Measurements from ENCODE around the gene NDUFV2.

The NDUFV2 gene

GRCh38 chr18:9120796-9121195 lies 18.3 kb downstream of the NDUFV2 start:
- DNase-seq: no peak

DNA sequence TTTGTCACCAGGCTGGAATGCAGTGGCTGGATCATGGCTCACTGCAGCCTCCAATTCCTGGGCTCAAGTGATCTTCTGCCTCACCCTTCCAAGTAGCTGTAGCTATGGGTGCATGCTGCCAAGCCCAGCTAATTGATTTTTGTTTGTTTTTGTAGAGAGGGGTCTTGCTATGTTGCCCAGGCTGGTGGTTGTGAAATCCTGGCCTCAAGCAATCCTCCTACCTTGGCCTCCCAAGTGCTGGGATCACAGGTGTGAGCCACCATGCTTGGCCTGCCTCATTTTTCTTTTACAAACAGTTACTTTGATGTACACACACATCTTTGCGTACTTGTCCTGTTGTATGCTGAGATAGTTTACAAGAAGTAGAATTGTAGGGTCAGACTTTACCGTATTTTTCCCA lies 21.0 kb downstream of the NDUFV2 start:
- DNase-seq: no peak

GRCh38 chr18:9124824-9125223 lies 22.3 kb downstream of the NDUFV2 start:
- DNase-seq: no peak

GRCh38 chr18:9126337-9126736 lies 23.8 kb downstream of the NDUFV2 start:
- no peak for DNase-seq

DNA sequence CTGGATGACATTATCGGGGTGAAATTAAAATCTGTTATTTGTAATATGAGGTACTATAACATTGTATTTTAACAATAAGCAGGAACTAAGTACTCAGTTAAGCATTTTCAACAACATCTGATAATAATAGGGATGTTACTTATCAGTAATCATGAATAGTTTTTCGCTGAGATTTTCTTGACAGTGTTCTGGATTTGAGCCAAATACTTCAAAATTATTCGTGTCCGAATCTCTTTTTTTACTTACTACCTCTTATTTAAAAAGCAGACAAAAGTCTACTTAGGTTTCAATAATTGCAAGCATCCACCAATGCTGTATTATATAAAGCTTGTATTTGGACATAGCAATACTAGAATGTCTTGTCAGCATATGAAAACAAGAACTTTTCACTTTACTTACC lies 27.7 kb downstream of the NDUFV2 start:
- no peak for DNase-seq

- no peak for DNase-seq
Observed at GRCh38 chr18:9130806-9131205, 28.3 kb downstream of the NDUFV2 start.

GRCh38 chr18:9132628-9133027 lies 30.1 kb downstream of the NDUFV2 start:
- DNase-seq: no peak

DNA sequence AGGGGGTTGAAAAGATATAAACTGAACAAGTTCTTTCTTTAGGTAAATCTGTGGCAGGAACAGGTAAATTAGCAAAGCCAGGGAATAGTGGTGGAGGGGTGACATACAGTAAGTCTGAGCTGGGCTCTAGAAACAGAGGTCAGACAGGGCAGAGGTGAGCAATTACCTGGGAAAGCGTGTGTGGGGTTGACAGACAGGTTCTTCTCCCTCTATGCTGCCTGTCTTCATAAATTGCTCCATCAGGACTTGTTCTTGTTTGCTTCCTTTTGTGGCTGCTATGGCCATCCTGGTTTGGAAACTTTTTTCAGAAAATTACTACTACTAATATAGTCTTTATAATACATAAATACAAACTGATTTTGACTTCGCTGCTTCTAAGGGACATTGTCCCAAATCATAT lies 30.7 kb downstream of the NDUFV2 start:
- DNase-seq: no peak

DNA sequence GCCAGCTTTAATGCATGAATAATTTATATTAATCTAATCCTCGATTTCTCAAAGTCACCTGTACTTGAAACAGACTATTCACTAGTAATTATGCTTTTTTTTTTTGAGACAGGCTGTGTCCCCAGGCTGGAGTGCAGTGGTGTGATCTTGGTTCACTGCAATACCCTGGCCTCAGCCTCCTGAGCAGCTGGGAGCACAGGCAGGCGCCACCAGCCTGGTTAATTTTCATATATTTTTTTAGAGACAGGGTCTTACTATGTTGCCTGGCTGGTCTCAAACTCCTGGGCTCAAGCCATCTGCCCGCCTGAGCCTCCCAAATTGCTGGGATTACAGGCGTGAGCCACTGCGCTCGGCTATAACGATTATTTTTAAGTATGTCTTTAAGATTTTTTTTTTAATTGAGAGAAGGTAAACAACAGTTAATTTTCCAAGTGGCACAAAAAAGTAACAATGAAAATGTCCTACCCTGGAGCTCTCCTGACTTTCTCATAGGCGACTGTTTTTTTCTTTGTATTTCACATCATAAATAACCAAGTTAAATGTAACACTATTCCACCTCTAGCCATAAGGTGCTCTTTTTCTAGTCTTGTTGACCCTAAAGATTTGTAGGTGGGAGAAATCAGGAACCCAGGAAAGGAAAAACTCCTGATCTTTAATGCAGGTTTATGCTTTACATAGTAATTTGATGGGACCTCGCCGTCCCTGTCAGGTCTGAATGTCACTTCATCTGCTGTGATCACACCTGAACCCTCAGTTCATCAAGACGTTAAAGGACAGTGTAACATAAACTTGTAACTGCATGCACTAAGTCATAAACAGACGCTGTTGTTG lies 32.8 kb downstream of the NDUFV2 start:
- DNase-seq: no peak

DNA sequence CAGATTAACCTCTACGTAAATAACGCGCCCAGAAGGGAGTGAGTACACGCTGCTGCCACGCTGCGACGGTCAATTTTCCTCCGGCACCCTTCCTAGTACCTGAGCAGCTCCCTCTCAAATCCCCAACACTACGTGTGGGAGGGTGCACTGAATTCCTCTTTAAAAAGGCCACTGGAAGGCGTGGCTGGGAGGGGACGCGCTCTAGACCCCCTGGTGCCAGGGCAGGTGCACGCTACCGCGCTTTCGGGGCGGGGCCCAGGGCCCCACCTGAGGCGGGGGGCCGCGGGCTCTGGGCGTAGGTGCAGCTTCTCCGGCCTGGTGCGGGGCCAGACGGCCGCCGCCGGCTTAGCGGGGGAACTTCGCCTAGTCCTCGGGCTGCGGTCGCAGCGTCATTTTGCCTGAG lies 33.4 kb downstream of the NDUFV2 start:
- DNase-seq: no peak

- peak; percentile 97 to 99 for DNase-seq
Observed at GRCh38 chr18:9136315-9137155, 34.0 kb downstream of the NDUFV2 start, which contains the start of gene ANKRD12. Gene ANKRD12, plus strand, starts transcription at chr18:9136781. Its CDS starts 45,652 bp downstream, at chr18:9182433.

DNA sequence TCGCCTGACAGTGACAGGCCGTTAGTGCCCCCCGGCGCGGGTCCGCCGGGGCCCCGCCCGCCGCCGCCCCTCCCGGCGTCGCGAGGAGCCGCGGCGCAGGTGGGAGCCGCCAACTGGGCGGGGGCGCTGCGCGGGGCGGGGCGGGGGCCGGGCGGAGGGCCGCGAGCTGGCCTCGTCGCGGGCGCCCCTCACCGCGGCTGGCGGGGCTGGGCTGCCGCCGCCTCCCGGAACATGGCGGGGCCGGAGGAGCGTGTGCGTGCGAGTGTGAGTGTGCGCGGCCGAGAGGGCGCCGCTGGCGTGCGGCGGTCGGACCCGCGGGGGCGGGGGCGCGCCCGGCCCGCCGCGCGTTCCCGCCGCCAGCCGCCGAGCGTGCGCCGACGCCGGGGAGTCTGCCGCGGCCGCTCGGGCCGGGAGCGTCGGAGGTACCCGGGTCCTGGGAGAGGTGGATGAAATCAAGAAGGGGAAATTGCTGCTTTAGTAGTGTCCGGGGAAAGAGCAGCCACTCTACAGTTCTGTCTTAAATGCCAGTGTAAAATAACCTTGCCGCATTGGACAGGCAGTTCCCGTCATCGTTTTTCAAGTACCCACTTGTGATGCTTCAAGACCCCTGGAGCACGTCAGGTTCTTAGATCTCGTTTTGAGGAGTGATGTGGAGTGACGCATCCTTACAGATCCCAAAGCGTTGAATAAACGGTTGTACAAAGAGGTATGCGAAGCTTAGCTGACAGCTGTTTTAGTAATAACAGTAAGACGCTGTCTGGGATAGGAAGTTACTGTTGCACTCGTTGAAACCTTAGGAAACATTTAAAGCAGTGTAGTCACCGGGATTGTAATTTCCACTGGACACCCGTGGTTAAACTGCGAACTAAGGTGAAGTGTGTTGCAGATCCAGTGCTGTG lies 34.9 kb downstream of the NDUFV2 start:
- peak; percentile 70 to 79 for DNase-seq

GRCh38 chr18:9139400-9140039 lies 37.0 kb downstream of the NDUFV2 start:
- DNase-seq: no peak

- DNase-seq: no peak
Observed at GRCh38 chr18:9140381-9140780, 37.9 kb downstream of the NDUFV2 start.

- DNase-seq: no peak
Observed at GRCh38 chr18:9140984-9141383, 38.5 kb downstream of the NDUFV2 start.

GRCh38 chr18:9146224-9146623 lies 43.7 kb downstream of the NDUFV2 start:
- no peak for DNase-seq

DNA sequence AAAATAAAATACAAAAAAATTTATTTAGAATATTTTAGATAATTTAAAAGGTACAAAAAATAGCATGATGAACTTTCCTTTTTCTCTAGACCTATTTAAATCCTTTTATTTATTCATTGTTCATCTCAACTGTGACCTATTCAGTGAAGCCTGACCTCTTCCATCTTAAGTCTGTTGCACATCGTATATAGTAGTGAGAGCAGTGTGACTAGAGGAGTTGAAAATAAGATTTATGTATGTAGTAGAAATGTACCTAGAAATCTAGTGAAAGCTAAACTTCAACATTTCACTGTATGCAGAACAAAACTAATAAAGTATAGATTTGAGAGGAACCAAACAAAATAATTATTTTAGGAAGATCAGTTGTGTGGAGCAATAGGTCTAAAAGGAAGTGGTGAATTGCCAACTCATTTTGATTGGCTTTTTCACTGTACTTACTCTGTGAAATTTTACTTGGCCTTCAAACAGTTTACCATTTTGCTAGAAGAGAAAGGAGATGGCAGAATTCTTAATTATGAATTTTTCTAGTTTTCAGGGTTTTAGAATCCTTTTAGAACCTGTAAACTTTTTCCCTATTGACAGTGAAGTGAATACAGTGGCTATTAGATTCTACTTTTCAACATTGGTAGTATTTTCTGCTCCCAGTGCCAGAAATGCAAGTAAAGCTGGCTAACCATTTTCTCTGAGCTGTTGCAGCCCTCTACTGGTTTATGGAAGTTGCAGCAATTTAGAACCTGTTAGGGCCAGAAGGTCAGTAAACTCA lies 45.1 kb downstream of the NDUFV2 start:
- no peak for DNase-seq

DNA sequence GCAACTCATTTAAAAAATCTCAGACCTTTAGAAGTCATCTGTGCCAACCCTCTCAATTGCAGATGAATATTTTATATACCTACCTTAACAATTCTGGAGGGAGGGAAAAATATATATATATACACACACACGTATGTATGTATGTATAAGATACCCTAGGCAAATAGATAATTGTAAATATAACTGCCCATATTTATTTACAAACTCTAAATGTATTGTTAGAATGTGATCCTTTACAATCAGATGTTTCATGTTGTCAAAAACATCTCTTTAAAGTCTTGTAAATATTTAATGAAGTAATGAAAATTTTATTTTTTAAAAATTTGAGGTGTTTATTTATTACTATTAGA lies 45.7 kb downstream of the NDUFV2 start:
- DNase-seq: no peak

- no peak for DNase-seq
Observed at GRCh38 chr18:9150121-9150520, 47.6 kb downstream of the NDUFV2 start.

GRCh38 chr18:9153256-9153655 lies 50.8 kb downstream of the NDUFV2 start:
- DNase-seq: no peak

GRCh38 chr18:9156604-9157249 lies 54.2 kb downstream of the NDUFV2 start:
- no peak for DNase-seq
